Stimulated activated CD8-positive, alpha-beta memory T cell treated with anti-CD3 and anti-CD28 coated beads, Interleukin-4, amount 100 ng/mL, for 24 hours (primary cell): Measurements from ENCODE around the gene GLTPD2.

Experiments
- DNase-seq: peaks from one replicate; pipeline ENCODE4 v3.0.0-alpha.2; 2020; ENCODE audit warnings: low read depth

Gene GLTPD2

GRCh38 chr17:4788807-4789700 lies at the start of gene GLTPD2:
GLTPD2 (plus strand) TSS chr17:4788964; CDS start chr17:4789012, 48 bp downstream.
- DNase-seq: no peak

- DNase-seq: no peak
These were observed 49.4 kb upstream of the GLTPD2 start, which contains the start of the genes CXCL16 and ZMYND15 for GRCh38 chr17:4739122-4740024. CXCL16 (minus strand) TSS chr17:4739928; CDS start chr17:4739339, 589 bp downstream. ZMYND15 (plus strand) TSS chr17:4739833; CDS start chr17:4740549, 716 bp downstream.

GRCh38 chr17:4740025-4740351 lies 48.8 kb upstream of the GLTPD2 start:
- no peak for DNase-seq

GRCh38 chr17:4740584-4740983 lies 48.2 kb upstream of the GLTPD2 start:
- no peak for DNase-seq

- DNase-seq: no peak
These were observed 47.2 kb upstream of the GLTPD2 start for GRCh38 chr17:4741544-4741943.

GRCh38 chr17:4742133-4742532 lies 46.6 kb upstream of the GLTPD2 start:
- no peak for DNase-seq

- no peak for DNase-seq
These were observed 46.1 kb upstream of the GLTPD2 start for GRCh38 chr17:4742629-4743028.

GRCh38 chr17:4743216-4743615 lies 45.5 kb upstream of the GLTPD2 start:
- DNase-seq: no peak

- no peak for DNase-seq
These were observed 44.9 kb upstream of the GLTPD2 start for GRCh38 chr17:4743898-4744297.

GRCh38 chr17:4744999-4745969 lies 43.5 kb upstream of the GLTPD2 start:
- DNase-seq: no peak

- no peak for DNase-seq
These were observed 40.9 kb upstream of the GLTPD2 start for GRCh38 chr17:4747847-4748246.

- DNase-seq: no peak
These were observed 40.1 kb upstream of the GLTPD2 start for GRCh38 chr17:4748686-4749085.

- DNase-seq: no peak
These were observed 38.2 kb upstream of the GLTPD2 start for GRCh38 chr17:4750606-4751005.

- no peak for DNase-seq
These were observed 36.8 kb upstream of the GLTPD2 start for GRCh38 chr17:4751932-4752331.

GRCh38 chr17:4753392-4753791 lies 35.4 kb upstream of the GLTPD2 start:
- no peak for DNase-seq

GRCh38 chr17:4759776-4760236 lies 29.0 kb upstream of the GLTPD2 start:
- no peak for DNase-seq

GRCh38 chr17:4764595-4764994 lies 24.2 kb upstream of the GLTPD2 start:
- DNase-seq: no peak

- DNase-seq: no peak
These were observed 22.6 kb upstream of the GLTPD2 start for GRCh38 chr17:4766201-4766600.

- DNase-seq: no peak
These were observed 22.0 kb upstream of the GLTPD2 start for GRCh38 chr17:4766723-4767122.

GRCh38 chr17:4768298-4768697 lies 20.5 kb upstream of the GLTPD2 start:
- no peak for DNase-seq

GRCh38 chr17:4769628-4770027 lies 19.1 kb upstream of the GLTPD2 start:
- no peak for DNase-seq
